HUDEP-2 (cell line): ENCODE measurements around the gene RRH.

ENCODE experiments used
- DNase-seq, 76 experiments: peaks; one replicate each; lab custom pipeline; 2025; ENCODE audit not compliant: unreplicated experiment in 76 of 76; lab: John Stamatoyannopoulos, UW

RRH gene

DNA sequence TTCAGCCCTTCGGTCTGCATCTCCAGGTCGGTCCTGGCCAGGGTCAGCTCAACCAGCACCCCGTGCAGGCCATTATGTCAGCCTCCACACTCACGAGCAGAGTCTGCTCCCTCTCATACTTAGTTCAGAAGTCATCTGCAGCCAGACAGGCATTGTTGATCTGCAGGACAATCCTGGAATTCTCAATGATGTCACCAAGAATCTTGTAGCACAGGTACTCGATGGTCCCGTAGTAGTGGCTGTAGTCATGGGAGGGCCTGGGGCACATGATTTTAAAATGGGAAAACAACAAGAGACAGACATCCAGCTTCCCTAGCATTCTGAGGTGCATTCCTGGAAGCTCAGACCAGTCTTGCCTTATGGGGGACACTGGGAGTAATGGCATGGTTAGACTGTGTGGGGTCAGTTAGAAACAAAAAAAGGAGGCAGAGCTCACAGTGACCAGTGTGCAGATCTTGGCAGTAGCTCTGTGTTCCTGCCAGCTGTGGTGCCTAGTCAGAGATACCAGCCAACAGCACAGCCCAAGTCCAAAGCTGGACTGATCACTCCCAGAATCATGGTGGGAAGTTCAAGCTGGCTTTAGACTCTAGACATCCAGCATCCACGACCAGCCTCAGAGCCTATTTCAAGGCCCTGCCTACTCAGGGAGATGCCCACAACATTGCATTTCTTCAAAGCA lies 52.0 kb downstream of the RRH start:
- no peak for DNase-seq

DNA sequence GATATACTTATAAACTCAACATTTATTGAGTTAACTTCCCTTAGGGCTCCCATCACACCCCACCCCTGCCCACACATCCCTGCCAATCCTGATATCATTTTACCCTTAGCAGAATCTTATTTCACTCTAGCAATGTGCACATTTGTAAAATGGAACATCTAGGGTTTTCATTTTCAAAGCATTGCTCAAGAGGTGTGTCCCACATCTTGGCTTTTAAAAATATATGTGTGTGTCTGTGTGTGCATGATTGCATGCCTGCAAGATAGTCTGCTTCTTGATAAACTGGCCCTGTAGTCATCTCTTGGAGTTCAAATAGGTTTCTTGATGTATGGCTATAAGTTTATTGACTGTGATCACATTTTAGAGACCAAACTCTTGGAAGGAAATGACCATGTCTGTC lies 58.5 kb downstream of the RRH start:
- no peak for DNase-seq

DNA sequence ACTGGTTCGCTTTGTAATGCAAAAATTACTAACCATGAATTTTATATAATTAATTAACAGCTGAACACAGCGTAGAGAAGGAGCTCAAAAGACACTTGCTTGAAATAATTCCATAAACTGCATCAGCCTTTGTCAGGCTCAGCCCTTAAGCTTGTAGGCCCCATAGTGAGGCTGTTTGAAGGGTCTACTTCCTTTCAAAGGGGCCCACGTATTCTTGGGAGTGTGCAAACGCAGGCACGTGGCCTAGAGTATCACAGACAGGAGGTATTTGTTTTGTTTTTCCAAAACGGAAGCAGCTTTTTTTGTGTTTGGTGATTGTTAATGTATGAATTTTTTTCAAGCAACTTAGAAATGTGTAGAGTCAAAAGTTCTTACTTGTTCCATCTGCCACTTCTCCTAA lies 59.3 kb downstream of the RRH start:
- DNase-seq = no peak

DNA sequence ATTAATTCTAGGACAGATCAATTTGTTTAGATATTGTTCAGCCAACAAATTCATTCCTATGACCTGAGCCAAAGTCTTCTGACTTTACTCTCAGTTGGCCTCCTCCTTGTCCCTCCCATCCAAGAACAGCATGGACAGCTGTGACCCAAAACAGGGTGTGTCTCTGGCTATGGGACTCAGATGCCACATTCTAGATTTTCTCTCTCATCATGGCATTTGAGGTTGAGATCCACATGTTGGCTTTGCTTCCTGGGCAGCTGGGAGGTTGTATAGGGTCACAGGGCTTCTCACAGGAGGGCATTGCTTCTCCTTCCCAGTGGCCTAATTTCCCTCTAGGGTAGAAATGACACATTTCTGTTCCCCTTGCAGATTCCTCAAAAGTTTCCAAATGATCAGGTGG lies 62.3 kb downstream of the RRH start:
- no peak for DNase-seq
